ENCODE results near the gene ATPAF2.

ATPAF2 gene

GRCh38 chr17:17990282-17990681, 48.7 kb downstream of the ATPAF2 start:
- no peak overlapping the region for H3K27ac ChIP-seq
- TF ChIP-seq CTCF (IDR thresholded peaks at IDR 0.05) (no peak), ZFX (IDR thresholded peaks at IDR 0.05; ENCODE audit: borderline replicate concordance) (no peak)

- no peak overlapping the region for H3K27ac ChIP-seq
- no peak for TF ChIP-seq ZFX (IDR thresholded peaks at IDR 0.05; ENCODE audit: borderline replicate concordance)
- no peak for TF ChIP-seq CTCF (IDR thresholded peaks at IDR 0.05)
Observed at GRCh38 chr17:17989618-17990017, 49.4 kb downstream of the ATPAF2 start.

- no peak overlapping the region for H3K27ac ChIP-seq
- no peak for TF ChIP-seq ZFX (IDR thresholded peaks at IDR 0.05; ENCODE audit: borderline replicate concordance)
- no peak for TF ChIP-seq CTCF (IDR thresholded peaks at IDR 0.05)
Observed at GRCh38 chr17:17989081-17989480, 49.9 kb downstream of the ATPAF2 start.

- H3K27ac ChIP-seq: no peak overlapping the region
- TF ChIP-seq ZFX (IDR thresholded peaks at IDR 0.05; ENCODE audit: borderline replicate concordance) (no peak), CTCF (IDR thresholded peaks at IDR 0.05) (no peak)
Observed at GRCh38 chr17:17988427-17988945, 50.5 kb downstream of the ATPAF2 start.

GRCh38 chr17:17987901-17988300, 51.1 kb downstream of the ATPAF2 start:
- TF ChIP-seq CTCF (IDR thresholded peaks at IDR 0.05) (no peak), ZFX (IDR thresholded peaks at IDR 0.05; ENCODE audit: borderline replicate concordance) (no peak)
- no peak overlapping the region for H3K27ac ChIP-seq

- no peak for TF ChIP-seq ZFX (IDR thresholded peaks at IDR 0.05; ENCODE audit: borderline replicate concordance)
- TF ChIP-seq CTCF (IDR thresholded peaks at IDR 0.05): no peak
- no peak overlapping the region for H3K27ac ChIP-seq
Observed at GRCh38 chr17:17987187-17987896, 51.6 kb downstream of the ATPAF2 start.

GRCh38 chr17:17985555-17985954, 53.4 kb downstream of the ATPAF2 start:
- no peak overlapping the region for H3K27ac ChIP-seq

More at GRCh38 chr17:17985555-17985954, 53.4 kb downstream of the ATPAF2 start:
- no peak for TF ChIP-seq CTCF (IDR thresholded peaks at IDR 0.05)
- TF ChIP-seq ZFX (IDR thresholded peaks at IDR 0.05; ENCODE audit: borderline replicate concordance): no peak
